ENCODE data around the gene MRPS24. TPM values are rescaled to one million over a fixed set of nuclear protein-coding genes. Genes with fewer than 3 reads are reported as not detected.

MRPS24 gene
- total RNA-seq, 2 donors from 2014 or later = 50.6 to 71.8 TPM

DNA sequence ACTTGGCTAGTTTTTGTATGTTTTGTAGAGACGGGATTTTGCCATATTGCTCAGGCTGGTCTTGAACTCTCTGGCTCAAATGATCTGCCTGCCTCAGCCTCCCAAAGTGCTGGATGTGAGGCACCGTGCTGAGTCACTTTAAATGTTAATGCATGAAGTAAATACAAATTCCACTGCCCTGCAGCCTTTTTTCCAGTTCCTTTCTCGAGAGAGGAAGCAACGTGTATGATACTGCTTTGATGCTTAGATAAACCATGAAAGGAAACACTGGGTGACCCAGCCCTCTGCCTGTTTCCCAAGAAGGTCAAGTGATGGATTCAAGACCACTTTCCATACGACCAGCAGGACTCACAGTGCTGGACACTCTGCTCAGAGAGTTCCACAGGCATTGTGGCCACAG lies 11.3 kb upstream of the MRPS24 start:
- H3K9me3 ChIP-seq = no peaks in the 10 kb centered on the region
- H3K4me1 ChIP-seq (ENCODE audit: control insufficient read depth in 1 of 2, low read depth in 2 of 2) = peaks cover 13 to 20% of the 10 kb centered on the region in 2 donors
- peaks cover 48% of the 10 kb centered on the region for H3K36me3 ChIP-seq
- no peaks in the 10 kb centered on the region for H3K27me3 ChIP-seq (replicated peaks; ENCODE audit: insufficient read depth)
- no peak for DNase-seq (ENCODE audit: low spot score)
- no peak for ATAC-seq (ENCODE audit: insufficient number of reproducible peaks, low FRiP score, low read depth)
- no peak overlapping the region for H3K4me3 ChIP-seq
- peak overlapping the region in 1 of 2 donors; percentile 55 for H3K27ac ChIP-seq
- TF ChIP-seq CTCF (IDR thresholded peaks at IDR 0.05) = no peak

GRCh38 chr7:43879477-43879876 lies 10.2 kb upstream of the MRPS24 start:
- DNase-seq (ENCODE audit: low spot score) (no peak), ATAC-seq (ENCODE audit: insufficient number of reproducible peaks, low FRiP score, low read depth) (peak; percentile 72)
- peaks cover 43% of the 10 kb centered on the region for H3K36me3 ChIP-seq
- no peaks in the 10 kb centered on the region for H3K9me3 ChIP-seq
- no peak for TF ChIP-seq CTCF (IDR thresholded peaks at IDR 0.05)
- no peaks in the 10 kb centered on the region for H3K27me3 ChIP-seq (replicated peaks; ENCODE audit: insufficient read depth)
- no peak overlapping the region for H3K4me3 ChIP-seq
- H3K27ac ChIP-seq = peak overlapping the region; percentile 55 to 61
- peaks cover 13 to 20% of the 10 kb centered on the region in 2 donors for H3K4me1 ChIP-seq (ENCODE audit: control insufficient read depth in 1 of 2, low read depth in 2 of 2)

DNA sequence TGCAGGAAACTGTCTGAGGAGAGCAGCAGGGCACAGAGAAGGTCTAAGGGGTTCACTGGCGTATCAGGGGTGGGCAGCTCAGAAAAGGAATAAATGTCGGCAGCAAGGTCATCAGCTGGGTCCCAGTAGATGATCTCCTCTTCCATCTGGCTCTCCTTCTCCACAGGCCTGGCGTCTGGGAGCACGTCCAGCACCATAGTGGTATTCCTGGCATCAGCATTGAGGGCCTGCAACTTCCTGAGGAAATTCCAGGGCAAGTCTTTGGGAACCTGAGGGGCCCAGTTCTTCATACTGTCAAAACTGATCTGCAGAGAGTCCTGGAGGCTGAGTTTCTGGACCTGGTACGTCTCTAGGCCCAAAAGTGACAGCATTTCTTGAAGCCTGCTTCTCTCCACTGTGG lies 9.6 kb upstream of the MRPS24 start:
- no peak for TF ChIP-seq CTCF (IDR thresholded peaks at IDR 0.05)
- Histone ChIP-seq H3K27ac (peak overlapping the region; percentile 55 to 61), H3K36me3 (peaks cover 37% of the 10 kb centered on the region), H3K27me3 (replicated peaks; ENCODE audit: insufficient read depth) (no peaks in the 10 kb centered on the region), H3K9me3 (no peaks in the 10 kb centered on the region), H3K4me1 (ENCODE audit: control insufficient read depth in 1 of 2, low read depth in 2 of 2) (peaks cover 13 to 20% of the 10 kb centered on the region in 2 donors), H3K4me3 (no peak overlapping the region)
- ATAC-seq (ENCODE audit: insufficient number of reproducible peaks, low FRiP score, low read depth) (no peak), DNase-seq (ENCODE audit: low spot score) (no peak)

GRCh38 chr7:43877968-43878864 lies 8.9 kb upstream of the MRPS24 start:
- no peak for TF ChIP-seq CTCF (IDR thresholded peaks at IDR 0.05)
- ATAC-seq (ENCODE audit: insufficient number of reproducible peaks, low FRiP score, low read depth) (no peak), DNase-seq (ENCODE audit: low spot score) (no peak)
- no peaks in the 10 kb centered on the region for H3K9me3 ChIP-seq
- peaks cover 13 to 24% of the 10 kb centered on the region in 2 donors for H3K4me1 ChIP-seq (ENCODE audit: control insufficient read depth in 1 of 2, low read depth in 2 of 2)
- H3K36me3 ChIP-seq = peaks cover 35% of the 10 kb centered on the region
- no peaks in the 10 kb centered on the region for H3K27me3 ChIP-seq (replicated peaks; ENCODE audit: insufficient read depth)
- H3K27ac ChIP-seq = peak overlapping the region; percentile 55 to 61
- H3K4me3 ChIP-seq = no peak overlapping the region

DNA sequence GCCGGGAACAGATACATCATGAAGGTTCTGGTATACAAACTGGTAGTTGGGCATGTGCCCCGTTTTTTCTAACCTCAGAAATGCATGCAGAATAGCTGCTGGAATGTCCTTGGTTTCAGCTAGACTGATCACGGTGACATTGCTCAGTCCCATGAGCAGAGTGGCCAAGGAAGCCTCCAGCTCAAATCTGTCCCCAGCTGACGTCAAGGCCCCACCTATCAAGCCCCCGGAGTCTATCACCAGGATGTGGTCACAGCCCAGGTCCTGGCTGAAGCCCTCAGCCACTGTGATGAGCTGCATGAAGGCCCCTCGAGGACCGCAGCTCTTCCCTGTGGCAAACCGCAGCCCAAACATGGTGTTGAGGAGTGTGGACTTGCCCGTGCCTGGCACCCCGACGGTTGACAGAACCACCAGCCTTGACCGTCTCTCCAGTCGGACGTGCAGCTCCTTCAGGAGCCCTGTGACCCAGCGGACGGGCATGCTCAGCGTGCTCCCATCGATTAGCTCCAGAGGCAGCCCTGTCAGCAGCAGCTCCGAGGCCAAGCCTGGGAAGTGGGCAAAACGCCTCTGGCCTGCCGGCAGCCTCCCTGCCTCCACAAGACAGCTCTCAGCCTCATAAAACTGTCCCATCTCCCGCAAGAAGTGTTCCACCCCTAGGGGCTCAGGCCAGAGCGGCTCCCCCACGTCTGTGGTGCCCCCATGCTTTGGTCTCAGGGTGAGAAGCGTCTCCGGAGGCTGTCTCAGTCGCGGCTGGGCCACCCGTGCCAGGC lies 7.8 kb upstream of the MRPS24 start:
- no peak overlapping the region for H3K27ac ChIP-seq
- TF ChIP-seq CTCF (IDR thresholded peaks at IDR 0.05) = no peak
- DNase-seq (ENCODE audit: low spot score) = no peak
- no peak overlapping the region for H3K4me3 ChIP-seq
- H3K4me1 ChIP-seq (ENCODE audit: control insufficient read depth in 1 of 2, low read depth in 2 of 2) = peaks cover 18 to 34% of the 10 kb centered on the region in 2 donors
- no peaks in the 10 kb centered on the region for H3K9me3 ChIP-seq
- H3K36me3 ChIP-seq = peaks cover 35% of the 10 kb centered on the region
- ATAC-seq (ENCODE audit: insufficient number of reproducible peaks, low FRiP score, low read depth) = no peak
- no peaks in the 10 kb centered on the region for H3K27me3 ChIP-seq (replicated peaks; ENCODE audit: insufficient read depth)

All from thoracic aorta (tissue), 2 donors.